CD14-positive monocyte (primary cell): Measurements from ENCODE around the gene PLA2G4A. TPM values are rescaled to one million over a fixed set of nuclear protein-coding genes. Genes with fewer than 3 reads are reported as not detected.

Source experiments
- DNase-seq, 3 donors: peaks; one replicate each; pipeline ENCODE4 v3.0.0-alpha.2; 2011 to 2022
- H2AFZ ChIP-seq: 2 replicates; pipeline ENCODE4 v1.6.0; 2012; ENCODE audit warnings: mild to moderate bottlenecking, low read depth, low read length, inconsistent platforms; ENCODE audit not compliant: insufficient read depth, poor library complexity, severe bottlenecking
- H3K27ac ChIP-seq, 2 donors: 1 replicate in 1 of 2; 2 replicates in 1 of 2; pipeline ENCODE4 v1.5.1; 2012 to 2013; ENCODE audit warnings: low read length in 2 of 2, control low read depth in 1 of 2, inconsistent platforms in 1 of 2, low read depth in 1 of 2, mild to moderate bottlenecking in 1 of 2
- H3K27me3 ChIP-seq, 2 donors: one replicate each; pipeline versions ENCODE4 v1.6.0 to v1.6.1; 2011 to 2013; ENCODE audit warnings: low read length in 2 of 2; ENCODE audit not compliant: control insufficient read depth in 2 of 2, insufficient read depth in 2 of 2
- H3K36me3 ChIP-seq, 2 donors: replicated peaks in 1 of 2; 1 replicate in 1 of 2; 2 replicates in 1 of 2; pipeline versions ENCODE4 v1.5.1 to v1.6.1; 2012 to 2013; ENCODE audit warnings: low read length in 2 of 2, control low read depth in 1 of 2, inconsistent platforms in 1 of 2, mild to moderate bottlenecking in 1 of 2; ENCODE audit not compliant: insufficient read depth in 2 of 2, control insufficient read depth in 1 of 2
- H3K4me1 ChIP-seq, 2 donors: 1 replicate in 1 of 2; 2 replicates in 1 of 2; pipeline versions ENCODE4 v1.5.1 to v1.6.1; 2012 to 2013; ENCODE audit warnings: low read length in 2 of 2, control low read depth in 1 of 2, inconsistent platforms in 1 of 2, mild to moderate bottlenecking in 1 of 2, moderate library complexity in 1 of 2; ENCODE audit not compliant: insufficient read depth in 2 of 2, control insufficient read depth in 1 of 2
- H3K4me2 ChIP-seq: replicated peaks from 2 replicates; pipeline ENCODE3; 2012; ENCODE audit warnings: low read length, moderate library complexity, mild to moderate bottlenecking; ENCODE audit not compliant: poor library complexity, severe bottlenecking; ENCODE audit errors: extremely low read depth
- H3K4me3 ChIP-seq, 3 experiments: fragments of 200-600 bp in 1 of 3; sonication (generic) in 1 of 3; replicated peaks in 1 of 3; 1 replicate in 2 of 3; 2 replicates in 1 of 3; pipeline ENCODE4 v1.5.1; 2011 to 2013; ENCODE audit warnings: low read length in 3 of 3, mild to moderate bottlenecking in 3 of 3, control low read depth in 2 of 3, low read depth in 2 of 3, inconsistent platforms in 1 of 3, moderate library complexity in 1 of 3
- H3K79me2 ChIP-seq: 2 replicates; pipeline ENCODE4 v1.6.0; 2012; ENCODE audit warnings: mild to moderate bottlenecking, control low read depth, inconsistent platforms, low read length, moderate library complexity; ENCODE audit not compliant: insufficient read depth
- H3K9ac ChIP-seq: 2 replicates; pipeline ENCODE4 v1.6.0; 2017; ENCODE audit warnings: low read length, mild to moderate bottlenecking; ENCODE audit not compliant: insufficient read depth, poor library complexity, severe bottlenecking
- H3K9me3 ChIP-seq, 2 donors: replicated peaks in 1 of 2; 1 replicate in 1 of 2; 2 replicates in 1 of 2; pipeline versions ENCODE4 v1.5.1 to v1.6.1; 2012 to 2013; ENCODE audit warnings: low read length in 2 of 2, control low read depth in 1 of 2; ENCODE audit not compliant: control insufficient read depth in 1 of 2, insufficient read depth in 1 of 2
- H4K20me1 ChIP-seq: 2 replicates; pipeline ENCODE4 v1.6.0; 2012; ENCODE audit warnings: mild to moderate bottlenecking, low read length, control low read depth, moderate library complexity; ENCODE audit not compliant: insufficient read depth
- H3K27ac Mint-ChIP-seq, 7 donors: one replicate each; pipeline ENCODE4 v1.8.0; 2020; ENCODE audit warnings: mild to moderate bottlenecking in 7 of 7, mixed read lengths in 7 of 7, moderate library complexity in 6 of 7, inconsistent platforms in 2 of 7
- H3K27me3 Mint-ChIP-seq, 3 donors: one replicate each; pipeline ENCODE4 v1.8.0; 2021 to 2022; ENCODE audit warnings: low read depth in 3 of 3, mild to moderate bottlenecking in 3 of 3, mixed read lengths in 3 of 3, moderate library complexity in 3 of 3, inconsistent platforms in 1 of 3
- H3K36me3 Mint-ChIP-seq, 2 donors: one replicate each; pipeline ENCODE4 v1.8.0; 2020; ENCODE audit warnings: mixed read lengths in 2 of 2, inconsistent platforms in 1 of 2, mild to moderate bottlenecking in 1 of 2
- H3K4me1 Mint-ChIP-seq: one replicate; pipeline ENCODE4 v1.8.0; 2020; ENCODE audit warnings: mild to moderate bottlenecking, mixed read lengths
- H3K4me3 Mint-ChIP-seq, 2 donors: one replicate each; pipeline ENCODE4 v1.8.0; 2020; ENCODE audit warnings: mild to moderate bottlenecking in 2 of 2, mixed read lengths in 2 of 2, moderate library complexity in 1 of 2
- H3K9me3 Mint-ChIP-seq, 7 donors: one replicate each; pipeline ENCODE4 v1.8.0; 2020 to 2022; ENCODE audit warnings: mixed read lengths in 7 of 7, mild to moderate bottlenecking in 6 of 7, moderate library complexity in 6 of 7, inconsistent platforms in 2 of 7
- CTCF ChIP-seq: fragments of 200-600 bp; IDR thresholded peaks from one replicate; pipeline ENCODE4 v1.8.0; 2022; ENCODE audit warnings: antibody characterized with exemption, mild to moderate bottlenecking
- WGBS: methylation state at CpG from one replicate; pipeline ENCODE4 v1.1.5; 2013; ENCODE audit warnings: missing lambda C conversion rate; ENCODE audit not compliant: insufficient coverage; 5-methylcytosine and 5-hydroxymethylcytosine counted together
- intact Hi-C, 2 donors: fragments of 100-400 bp; cut with micrococcal nuclease; formaldehyde crosslinking; loops; one replicate each; pipeline versions ENCODE4 v1.15.0 to v1.15.1; 2023
- polyA plus RNA-seq, 3 donors: library from polyadenylated mRNA; depleted of rRNA in 1 of 3; unstranded in 2 of 3; stranded (reverse) in 1 of 3; fragments of 300-500 nt in 2 of 3; fragments of >200 nt in 1 of 3; fragmentation: Illumina TruSeq in 2 of 3; gene quantifications; 1 replicate in 2 of 3; 2 replicates in 1 of 3; pipeline ENCODE4 v1.2.3, GENCODE V29; 2012 to 2021

PLA2G4A gene
- polyA plus RNA-seq, 3 donors: 1.4 to 4.5 (median 4.1) TPM

GRCh38 chr1:187034501-187034900, 205.8 kb downstream of the PLA2G4A start:
- Histone ChIP-seq H3K36me3 (no peaks in the 10 kb centered on the region), H2AFZ (no peak overlapping the region), H3K27ac (no peak overlapping the region), H3K9me3 (peaks cover 0 to 2% of the 10 kb centered on the region in 2 donors), H3K4me1 (peaks cover 0 to 4% of the 10 kb centered on the region in 2 donors), H3K79me2 (no peaks in the 10 kb centered on the region), H4K20me1 (no peaks in the 10 kb centered on the region), H3K4me3 (no peak overlapping the region), H3K9ac (no peak overlapping the region), H3K4me2 (no peak overlapping the region), H3K27me3 (no peaks in the 10 kb centered on the region)
- no peak for DNase-seq
- H3K4me1 Mint-ChIP-seq: peaks cover 6% of the 10 kb centered on the region
- no peak for TF ChIP-seq CTCF
- H3K4me3 Mint-ChIP-seq: no peak overlapping the region
- no peaks in the 10 kb centered on the region for H3K27me3 Mint-ChIP-seq
- no peak overlapping the region for H3K27ac Mint-ChIP-seq
- intact Hi-C loops: no loop called here
- H3K36me3 Mint-ChIP-seq: no peaks in the 10 kb centered on the region
- H3K9me3 Mint-ChIP-seq: peaks cover 2 to 6% (median 3%) of the 10 kb centered on the region in 7 donors

- Histone ChIP-seq H4K20me1 (no peaks in the 10 kb centered on the region), H3K79me2 (no peaks in the 10 kb centered on the region), H3K4me2 (no peak overlapping the region), H3K27me3 (no peaks in the 10 kb centered on the region), H3K9ac (no peak overlapping the region), H2AFZ (no peak overlapping the region), H3K4me1 (peaks cover 0 to 4% of the 10 kb centered on the region in 2 donors), H3K36me3 (no peaks in the 10 kb centered on the region), H3K4me3 (no peak overlapping the region), H3K9me3 (peaks cover 0 to 6% of the 10 kb centered on the region in 2 donors), H3K27ac (no peak overlapping the region)
- H3K27ac Mint-ChIP-seq: no peak overlapping the region
- no CpG with 5 or more reads among the region's 1 CpG for WGBS
- DNase-seq: no peak
- peaks cover 0 to 7% (median 4%) of the 10 kb centered on the region in 7 donors for H3K9me3 Mint-ChIP-seq
- TF ChIP-seq CTCF: no peak
- no peaks in the 10 kb centered on the region for H3K36me3 Mint-ChIP-seq
- no peak overlapping the region for H3K4me3 Mint-ChIP-seq
- peaks cover 6% of the 10 kb centered on the region for H3K4me1 Mint-ChIP-seq
- H3K27me3 Mint-ChIP-seq: no peaks in the 10 kb centered on the region
- intact Hi-C loops: no loop called here
Observed at GRCh38 chr1:187037973-187038553, 209.3 kb downstream of the PLA2G4A start.

Other genes with a start within 250 kb of the PLA2G4A start
- gene PTGS2, start 148.5 kb upstream of the PLA2G4A start, polyA plus RNA-seq: 100 to 1,000 TPM in 2 of 3 donors, 10 to 100 TPM in 1; 39.2 to 159 (median 113) TPM